Measurements from ENCODE around the gene ETFA.

Gene ETFA

DNA sequence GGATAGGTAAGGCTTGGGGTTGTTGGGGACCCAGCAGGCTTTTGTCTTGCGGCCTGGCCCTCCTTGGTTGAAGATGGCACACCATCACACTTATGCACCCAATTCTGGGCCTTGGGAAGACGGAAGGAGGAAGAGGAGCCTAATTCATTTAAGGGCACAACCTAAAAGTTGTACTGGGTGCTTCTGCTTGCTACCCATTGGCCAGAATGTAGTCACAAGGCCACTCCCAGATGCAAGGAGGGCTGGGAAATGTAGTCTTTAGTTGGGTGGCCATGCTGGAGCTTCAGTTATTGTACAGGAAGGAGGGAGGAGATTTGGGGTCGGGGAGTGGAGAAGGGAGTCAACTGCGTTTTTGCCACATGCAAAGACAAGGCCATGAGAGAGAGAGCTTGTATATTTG lies 142.3 kb downstream of the ETFA start:
- DNase-seq, result no peak

GRCh38 chr15:76168237-76168984 lies 142.9 kb downstream of the ETFA start:
- DNase-seq, result no peak

- no peak for DNase-seq
Observed at GRCh38 chr15:76165951-76166350, 145.3 kb downstream of the ETFA start.

Measured in GOT3 (cell line).